ENCODE results near the gene TBCA. TPM values are rescaled to one million over a fixed set of nuclear protein-coding genes. Genes with fewer than 3 reads are reported as not detected.

The TBCA gene
- total RNA-seq, 2 donors from 2014 or later, result 70.0 TPM

GRCh38 chr5:77698920-77699319 is 77.2 kb downstream of the TBCA start:
- ATAC-seq (ENCODE audit: insufficient number of reproducible peaks, low FRiP score, low read depth), result no peak

DNA sequence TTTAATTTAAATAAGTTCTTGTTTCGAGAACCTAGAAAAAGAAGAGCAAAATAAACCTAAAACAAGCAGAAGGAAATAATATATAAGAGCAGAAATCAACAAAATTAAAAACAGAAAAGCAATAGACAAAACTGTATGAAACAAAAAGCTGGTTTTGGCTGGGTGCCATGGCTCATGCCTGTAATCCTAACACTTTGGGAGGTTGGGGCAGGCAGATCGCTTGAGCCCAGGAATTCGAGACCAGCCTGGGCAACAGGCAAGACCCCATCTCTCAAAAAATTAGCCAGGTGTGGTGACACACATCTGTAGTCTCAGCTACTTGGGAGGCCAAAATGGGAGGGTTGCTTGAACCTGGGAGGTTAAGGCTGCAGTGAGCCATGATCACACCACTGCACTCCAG is 78.4 kb downstream of the TBCA start:
- no peak for DNase-seq (ENCODE audit: low spot score)
- ATAC-seq (ENCODE audit: insufficient number of reproducible peaks, low FRiP score, low read depth), result no peak
- Histone ChIP-seq H3K27ac (no peak overlapping the region), H3K4me1 (ENCODE audit: control insufficient read depth in 1 of 2, low read depth in 2 of 2) (peaks cover 0 to 4% of the 10 kb centered on the region in 2 donors), H3K36me3 (peaks cover 5% of the 10 kb centered on the region), H3K27me3 (replicated peaks; ENCODE audit: insufficient read depth) (no peaks in the 10 kb centered on the region), H3K4me3 (no peak overlapping the region), H3K9me3 (no peaks in the 10 kb centered on the region)
- TF ChIP-seq, protein P1, sequence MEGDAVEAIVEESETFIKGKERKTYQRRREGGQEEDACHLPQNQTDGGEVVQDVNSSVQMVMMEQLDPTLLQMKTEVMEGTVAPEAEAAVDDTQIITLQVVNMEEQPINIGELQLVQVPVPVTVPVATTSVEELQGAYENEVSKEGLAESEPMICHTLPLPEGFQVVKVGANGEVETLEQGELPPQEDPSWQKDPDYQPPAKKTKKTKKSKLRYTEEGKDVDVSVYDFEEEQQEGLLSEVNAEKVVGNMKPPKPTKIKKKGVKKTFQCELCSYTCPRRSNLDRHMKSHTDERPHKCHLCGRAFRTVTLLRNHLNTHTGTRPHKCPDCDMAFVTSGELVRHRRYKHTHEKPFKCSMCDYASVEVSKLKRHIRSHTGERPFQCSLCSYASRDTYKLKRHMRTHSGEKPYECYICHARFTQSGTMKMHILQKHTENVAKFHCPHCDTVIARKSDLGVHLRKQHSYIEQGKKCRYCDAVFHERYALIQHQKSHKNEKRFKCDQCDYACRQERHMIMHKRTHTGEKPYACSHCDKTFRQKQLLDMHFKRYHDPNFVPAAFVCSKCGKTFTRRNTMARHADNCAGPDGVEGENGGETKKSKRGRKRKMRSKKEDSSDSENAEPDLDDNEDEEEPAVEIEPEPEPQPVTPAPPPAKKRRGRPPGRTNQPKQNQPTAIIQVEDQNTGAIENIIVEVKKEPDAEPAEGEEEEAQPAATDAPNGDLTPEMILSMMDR (IDR thresholded peaks at IDR 0.05), result no peak

More at GRCh38 chr5:77698920-77699319, 77.2 kb downstream of the TBCA start:
- H3K36me3 ChIP-seq, result peaks cover 3% of the 10 kb centered on the region
- H3K27me3 ChIP-seq (replicated peaks; ENCODE audit: insufficient read depth), result no peaks in the 10 kb centered on the region
- peaks cover 0 to 4% of the 10 kb centered on the region in 2 donors for H3K4me1 ChIP-seq (ENCODE audit: control insufficient read depth in 1 of 2, low read depth in 2 of 2)
- H3K9me3 ChIP-seq, result no peaks in the 10 kb centered on the region
- no peak overlapping the region for H3K4me3 ChIP-seq
- TF ChIP-seq, protein P1 (IDR thresholded peaks at IDR 0.05), result no peak
- DNase-seq (ENCODE audit: low spot score), result no peak
- H3K27ac ChIP-seq, result no peak overlapping the region

DNA sequence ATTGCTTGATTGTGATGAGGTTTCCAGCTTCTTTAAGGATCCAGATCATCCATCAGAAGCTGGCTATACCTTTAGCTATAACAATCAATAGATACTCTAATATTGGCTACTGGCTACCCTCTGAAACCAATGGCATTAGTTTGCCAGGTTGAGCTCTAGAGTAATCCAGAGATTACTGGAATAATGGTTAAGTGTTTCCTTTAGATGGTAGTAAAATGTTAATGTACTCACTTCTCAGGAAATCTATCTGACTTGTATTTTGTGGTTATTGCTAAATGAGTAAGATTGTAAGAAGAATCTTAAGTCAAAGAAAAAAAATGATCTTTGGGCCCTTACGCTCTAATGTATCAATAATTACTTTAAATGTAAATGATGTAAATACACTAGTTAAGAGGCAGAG is 80.0 kb downstream of the TBCA start:
- DNase-seq (ENCODE audit: low spot score) (no peak), ATAC-seq (ENCODE audit: insufficient number of reproducible peaks, low FRiP score, low read depth) (no peak)
- H3K27me3 ChIP-seq (replicated peaks; ENCODE audit: insufficient read depth), result no peaks in the 10 kb centered on the region
- H3K4me1 ChIP-seq (ENCODE audit: control insufficient read depth in 1 of 2, low read depth in 2 of 2), result peaks cover 0 to 4% of the 10 kb centered on the region in 2 donors
- peaks cover 5% of the 10 kb centered on the region for H3K36me3 ChIP-seq
- H3K9me3 ChIP-seq, result no peaks in the 10 kb centered on the region
- no peak overlapping the region for H3K27ac ChIP-seq
- no peak overlapping the region for H3K4me3 ChIP-seq
- TF ChIP-seq, protein P1 (IDR thresholded peaks at IDR 0.05), result no peak

- Histone ChIP-seq H3K27ac (no peak overlapping the region), H3K4me1 (ENCODE audit: control insufficient read depth in 1 of 2, low read depth in 2 of 2) (peaks cover 0 to under 1% of the 10 kb centered on the region in 2 donors), H3K27me3 (replicated peaks; ENCODE audit: insufficient read depth) (no peaks in the 10 kb centered on the region), H3K9me3 (no peaks in the 10 kb centered on the region), H3K4me3 (no peak overlapping the region), H3K36me3 (peaks cover 12% of the 10 kb centered on the region)
- ATAC-seq (ENCODE audit: insufficient number of reproducible peaks, low FRiP score, low read depth), result no peak
- TF ChIP-seq, protein P1 (IDR thresholded peaks at IDR 0.05), result no peak
- no peak for DNase-seq (ENCODE audit: low spot score)
Measured at GRCh38 chr5:77693913-77694312, 82.2 kb downstream of the TBCA start.

DNA sequence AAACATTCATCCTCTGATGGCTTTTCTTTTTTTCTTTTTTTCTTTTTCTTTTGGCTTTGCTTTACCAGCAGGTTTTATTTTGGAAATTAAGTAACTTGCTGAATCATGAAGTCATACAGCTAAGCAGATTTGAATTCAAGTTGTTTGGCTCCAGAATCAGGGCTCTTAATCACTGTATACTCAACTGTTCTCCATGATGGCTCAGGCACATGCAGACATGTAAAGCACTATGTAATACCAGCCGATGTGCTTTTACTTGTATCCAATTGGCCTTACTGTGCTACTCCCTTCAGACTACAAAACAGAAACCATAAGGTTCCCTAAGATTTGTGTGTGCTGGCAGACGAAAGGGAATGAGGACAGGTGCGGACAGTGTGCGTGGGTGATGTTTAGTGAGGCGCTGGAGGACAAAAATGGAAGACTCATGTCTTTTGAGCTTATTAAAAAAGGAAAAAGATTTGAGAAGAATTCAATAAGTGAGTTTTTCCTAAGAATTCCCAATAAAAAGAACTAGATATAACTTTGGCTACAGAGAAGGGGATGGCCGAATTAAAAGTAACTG is 92.9 kb downstream of the TBCA start:
- Histone ChIP-seq H3K27ac (no peak overlapping the region), H3K4me1 (ENCODE audit: control insufficient read depth in 1 of 2, low read depth in 2 of 2) (no peaks in the 10 kb centered on the region), H3K9me3 (no peaks in the 10 kb centered on the region), H3K4me3 (no peak overlapping the region), H3K36me3 (no peaks in the 10 kb centered on the region), H3K27me3 (replicated peaks; ENCODE audit: insufficient read depth) (no peaks in the 10 kb centered on the region)
- DNase-seq (ENCODE audit: low spot score), result no peak
- TF ChIP-seq, protein P1 (IDR thresholded peaks at IDR 0.05), result no peak
- ATAC-seq (ENCODE audit: insufficient number of reproducible peaks, low FRiP score, low read depth), result no peak
